Renal cortex interstitium (tissue), 3 donors: ENCODE results near the gene COL13A1. TPM values are rescaled to one million over a fixed set of nuclear protein-coding genes. Genes with fewer than 3 reads are reported as not detected.

Experiments used
- polyA plus RNA-seq, 3 donors: library from polyadenylated mRNA; unstranded; fragments of 120-200 nt; gene quantifications; one replicate each; pipeline ENCODE4 v1.2.1, GENCODE V29; 2013; ENCODE audit not compliant: insufficient read length in 3 of 3

Gene COL13A1
- polyA plus RNA-seq, 3 donors: 23.1 to 28.3 (median 23.4) TPM

Other genes starting within 250 kb of the COL13A1 start
- not detected for gene NEUROG3, start 228.5 kb upstream of the COL13A1 start, polyA plus RNA-seq
- 10 to 100 TPM in 1 of 3 donors, 1 to 10 TPM in 2; 9.4 to 10.0 (median 9.9) TPM for gene FAM241B, start 171.7 kb upstream of the COL13A1 start, polyA plus RNA-seq